Tibial artery (tissue), 4 donors: ENCODE data around the gene ADH4.
"Not testable (repeated sequence)": the region's sequence is repeated elsewhere in the genome, so short reads cannot be mapped to it uniquely, and the experiment has no call there.

Experiments
- DNase-seq, 2 donors: peaks; one replicate each; pipeline ENCODE4 v3.0.0-alpha.2; 2019
- H3K27ac ChIP-seq, 2 donors: fragments of 200-600 bp; sonication (generic) in 1 of 2; 1 replicate in 1 of 2; 2 replicates in 1 of 2; pipeline ENCODE4 v1.5.1; 2018 to 2019; ENCODE audit warnings: mild to moderate bottlenecking in 1 of 2
- H3K27me3 ChIP-seq, 2 donors: fragments of 200-600 bp; sonication (generic) in 1 of 2; one replicate each; pipeline versions ENCODE4 v1.5.1 to v1.6.0; 2016 to 2019
- H3K36me3 ChIP-seq, 3 donors: fragments of 200-600 bp; sonication (generic) in 2 of 3; one replicate each; pipeline ENCODE4 v1.5.1; 2016 to 2019; ENCODE audit warnings: mild to moderate bottlenecking in 2 of 3
- H3K4me1 ChIP-seq, 4 donors: fragments of 200-600 bp; sonication (generic) in 2 of 4; 1 replicate in 3 of 4; 2 replicates in 1 of 4; pipeline ENCODE4 v1.5.1; 2016 to 2019
- H3K4me3 ChIP-seq, 2 donors: fragments of 200-600 bp; sonication (generic) in 1 of 2; 1 replicate in 1 of 2; 2 replicates in 1 of 2; pipeline ENCODE4 v1.5.1; 2018 to 2019; ENCODE audit warnings: mild to moderate bottlenecking in 2 of 2
- H3K9me3 ChIP-seq, 3 donors: fragments of 200-600 bp; sonication (generic) in 1 of 3; one replicate each; pipeline ENCODE4 v1.5.1; 2016 to 2019
- intact Hi-C: fragments of 100-400 bp; cut with DNase I; formaldehyde crosslinking; loops from one replicate; pipeline ENCODE4 v1.15.0; 2023; ENCODE audit warnings: low total_unique reads
- TF ChIP-seq, protein P1 (sequence below), 2 experiments: fragments of 200-600 bp in 1 of 2; fragments of 450-650 bp in 1 of 2; IDR thresholded peaks; one replicate each; pipeline ENCODE4 v1.5.1; 2017 to 2019; ENCODE audit warnings: antibody characterized with exemption in 2 of 2, mild to moderate bottlenecking in 1 of 2, moderate library complexity in 1 of 2

The ADH4 gene

DNA sequence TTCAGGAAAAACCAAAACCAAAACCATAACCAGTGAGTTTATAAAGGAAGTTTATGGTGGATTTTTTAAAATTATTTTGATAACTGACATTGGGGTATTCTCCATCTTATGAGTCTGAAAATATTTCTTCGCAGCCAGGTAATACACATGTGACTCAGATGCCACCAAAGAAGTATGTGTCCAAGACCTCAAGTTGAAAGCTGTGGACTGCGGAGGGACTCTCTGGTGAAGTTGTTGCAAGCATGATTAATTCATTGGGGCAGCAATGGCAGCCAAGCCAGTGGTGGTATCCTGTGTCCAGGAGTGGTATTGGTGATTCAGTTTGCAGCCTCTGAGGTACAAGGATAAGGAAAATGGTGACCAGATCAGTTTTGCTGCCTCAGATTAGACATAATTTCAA, 41.5 kb downstream of the ADH4 start:
- no peaks in the 10 kb centered on the region for H3K4me1 ChIP-seq
- no peak overlapping the region for H3K27ac ChIP-seq
- intact Hi-C loops, result no loop called here
- no peak for DNase-seq
- H3K9me3 ChIP-seq, result no peaks in the 10 kb centered on the region
- H3K36me3 ChIP-seq, result peaks cover 0 to 6% (median 0%) of the 10 kb centered on the region in 3 donors
- H3K27me3 ChIP-seq, result no peaks in the 10 kb centered on the region
- TF ChIP-seq, protein P1, sequence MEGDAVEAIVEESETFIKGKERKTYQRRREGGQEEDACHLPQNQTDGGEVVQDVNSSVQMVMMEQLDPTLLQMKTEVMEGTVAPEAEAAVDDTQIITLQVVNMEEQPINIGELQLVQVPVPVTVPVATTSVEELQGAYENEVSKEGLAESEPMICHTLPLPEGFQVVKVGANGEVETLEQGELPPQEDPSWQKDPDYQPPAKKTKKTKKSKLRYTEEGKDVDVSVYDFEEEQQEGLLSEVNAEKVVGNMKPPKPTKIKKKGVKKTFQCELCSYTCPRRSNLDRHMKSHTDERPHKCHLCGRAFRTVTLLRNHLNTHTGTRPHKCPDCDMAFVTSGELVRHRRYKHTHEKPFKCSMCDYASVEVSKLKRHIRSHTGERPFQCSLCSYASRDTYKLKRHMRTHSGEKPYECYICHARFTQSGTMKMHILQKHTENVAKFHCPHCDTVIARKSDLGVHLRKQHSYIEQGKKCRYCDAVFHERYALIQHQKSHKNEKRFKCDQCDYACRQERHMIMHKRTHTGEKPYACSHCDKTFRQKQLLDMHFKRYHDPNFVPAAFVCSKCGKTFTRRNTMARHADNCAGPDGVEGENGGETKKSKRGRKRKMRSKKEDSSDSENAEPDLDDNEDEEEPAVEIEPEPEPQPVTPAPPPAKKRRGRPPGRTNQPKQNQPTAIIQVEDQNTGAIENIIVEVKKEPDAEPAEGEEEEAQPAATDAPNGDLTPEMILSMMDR (IDR thresholded peaks at IDR 0.05), result no peak
- no peak overlapping the region for H3K4me3 ChIP-seq

DNA sequence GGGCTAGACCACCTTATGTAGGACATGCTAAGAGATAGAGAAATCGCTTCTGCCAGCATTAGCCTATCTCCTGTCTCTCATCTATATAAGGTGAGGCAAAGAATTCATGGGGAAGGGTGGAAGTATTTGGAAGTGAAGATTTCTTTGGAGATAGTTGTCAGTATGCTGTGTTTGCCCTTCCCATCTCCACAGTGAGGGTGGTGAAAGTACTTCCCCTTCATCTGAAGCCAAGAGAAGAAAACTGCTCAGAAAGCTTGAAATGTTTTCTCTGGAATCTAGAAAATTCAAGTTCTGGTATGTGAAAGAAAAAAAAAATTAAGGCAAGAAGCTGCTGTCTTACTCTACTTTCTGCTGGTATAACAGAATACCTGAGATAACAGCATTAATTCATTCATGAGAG, 43.2 kb downstream of the ADH4 start:
- peaks cover 0 to 6% (median 0%) of the 10 kb centered on the region in 3 donors for H3K36me3 ChIP-seq
- no peak overlapping the region for H3K4me3 ChIP-seq
- TF ChIP-seq, protein P1 (IDR thresholded peaks at IDR 0.05), result no peak
- no peak overlapping the region for H3K27ac ChIP-seq
- no peaks in the 10 kb centered on the region for H3K4me1 ChIP-seq
- no peaks in the 10 kb centered on the region for H3K9me3 ChIP-seq
- DNase-seq, result no peak
- H3K27me3 ChIP-seq, result no peaks in the 10 kb centered on the region
- intact Hi-C loops, result no loop called here

DNA sequence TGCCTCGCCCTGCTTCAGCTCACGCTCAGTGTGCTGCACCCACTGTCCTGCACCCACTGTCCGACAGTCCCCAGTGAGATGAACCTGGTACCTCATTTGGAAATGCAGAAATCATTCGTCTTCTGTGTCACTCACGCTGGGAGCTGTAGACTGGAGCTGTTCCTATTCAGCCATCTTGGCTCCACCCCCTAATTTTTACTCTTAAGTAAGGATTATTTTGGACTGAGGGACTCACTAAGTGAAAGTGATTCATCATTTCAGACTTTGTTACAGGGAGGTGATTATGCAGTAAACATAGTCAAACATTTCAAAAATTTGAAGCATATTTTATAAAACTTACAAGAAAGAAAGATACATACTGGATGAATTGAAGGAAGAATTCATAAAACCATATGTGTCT, 44.3 kb downstream of the ADH4 start:
- H3K9me3 ChIP-seq, H3K36me3 ChIP-seq, intact Hi-C loops, H3K4me1 ChIP-seq, H3K27me3 ChIP-seq, H3K4me3 ChIP-seq, H3K27ac ChIP-seq, DNase-seq: not testable (repeated sequence)

DNA sequence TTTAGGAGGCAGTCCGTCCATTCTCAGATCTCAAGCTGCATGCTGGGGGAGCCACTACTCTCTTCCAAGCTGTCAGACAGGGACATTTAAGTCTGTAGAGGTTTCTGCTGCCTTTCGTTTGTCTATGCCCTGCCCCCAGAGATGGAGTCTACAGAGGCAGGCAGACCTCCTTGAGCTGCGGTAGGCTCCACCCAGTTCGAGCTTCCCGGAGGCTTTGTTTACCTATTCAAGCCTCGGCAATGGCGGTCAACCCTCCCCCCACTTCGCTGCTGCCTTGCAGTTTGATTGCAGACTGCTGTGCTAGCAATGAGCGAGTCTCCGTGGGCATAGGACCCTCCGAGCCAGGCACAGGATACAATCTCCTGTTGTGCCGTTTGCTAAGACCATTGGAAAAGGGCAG, 44.8 kb downstream of the ADH4 start:
- Histone ChIP-seq H3K36me3 (peaks cover 0 to 6% (median 0%) of the 10 kb centered on the region in 3 donors), H3K27me3 (no peaks in the 10 kb centered on the region), H3K27ac (no peak overlapping the region), H3K9me3 (no peaks in the 10 kb centered on the region), H3K4me3 (no peak overlapping the region), H3K4me1 (no peaks in the 10 kb centered on the region)
- TF ChIP-seq, protein P1 (IDR thresholded peaks at IDR 0.05), result no peak
- intact Hi-C loops, result no loop called here
- DNase-seq, result no peak

DNA sequence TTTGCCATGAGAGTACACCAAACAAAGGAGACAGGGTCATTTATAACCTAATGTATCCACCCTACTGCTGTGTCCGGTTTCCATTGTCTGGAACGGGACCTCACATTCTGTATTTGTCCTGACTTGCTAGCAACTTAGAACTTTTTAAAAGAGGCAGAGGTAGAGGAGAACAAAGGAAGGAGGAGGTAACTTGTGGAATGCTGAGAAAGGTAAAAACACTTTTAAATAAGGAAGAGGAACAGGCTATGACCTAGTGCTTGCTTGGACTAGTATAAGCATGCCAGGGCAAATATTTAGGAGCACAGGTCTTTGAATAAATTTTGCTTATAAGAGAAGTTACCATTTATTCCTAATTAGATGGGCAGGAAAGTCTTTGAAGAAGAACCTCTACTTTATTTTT, 52.3 kb downstream of the ADH4 start:
- H3K27me3 ChIP-seq, H3K27ac ChIP-seq, H3K9me3 ChIP-seq, H3K36me3 ChIP-seq, intact Hi-C loops, H3K4me3 ChIP-seq, DNase-seq: not testable (repeated sequence)
- peaks cover 0 to 31% (median 2%) of the 10 kb centered on the region in 4 donors for H3K4me1 ChIP-seq

DNA sequence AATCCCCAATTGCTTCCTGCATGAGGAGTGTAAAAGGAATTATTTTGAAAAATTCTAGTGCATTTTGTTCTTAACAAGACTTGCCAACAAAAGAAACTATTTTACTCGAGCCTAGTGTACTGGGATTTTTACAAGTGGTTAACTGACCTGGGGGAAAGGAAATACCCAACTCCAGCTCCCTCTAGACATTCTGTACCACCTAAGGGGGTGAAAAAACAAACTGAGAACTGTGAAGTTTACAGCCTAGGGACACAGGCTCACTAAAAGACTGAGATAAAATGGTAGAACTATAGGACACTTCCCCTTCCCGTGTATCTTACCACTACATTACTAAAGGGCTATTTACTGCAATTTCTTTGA, 52.9 kb downstream of the ADH4 start:
- intact Hi-C loops, result no loop called here
- peaks cover 0 to 38% (median 7%) of the 10 kb centered on the region in 4 donors for H3K4me1 ChIP-seq
- peak overlapping the region; percentile 82 to 86 for H3K4me3 ChIP-seq

More for the DNA sequence above, 52.9 kb downstream of the ADH4 start:
- Histone ChIP-seq H3K36me3 (no peaks in the 10 kb centered on the region), H3K9me3 (no peaks in the 10 kb centered on the region), H3K27me3 (no peaks in the 10 kb centered on the region), H3K27ac (peak overlapping the region; percentile 95 to 98)
- DNase-seq, result no peak
- TF ChIP-seq, protein P1 (IDR thresholded peaks at IDR 0.05), result no peak
